Measurements from ENCODE around the gene MAST3. TPM values are rescaled to one million over a fixed set of nuclear protein-coding genes. Genes with fewer than 3 reads are reported as not detected.
A peak's percentile ranks its signal among the peaks of the same experiment; 100 is the strongest.

The MAST3 gene
- total and polyA plus RNA-seq, 2 of the 8 experiments (the other 6 are each of a cell fraction or from before 2014, with no cell fraction given) = 3.4 to 9.0 TPM

GRCh38 chr19:18117692-18118378 is 20.3 kb downstream of the MAST3 start (continued):
- no peak for TF ChIP-seq JUN (IDR thresholded peaks at IDR 0.05; ENCODE audit: low read depth, low read length)
- TF ChIP-seq ASH2L (IDR thresholded peaks at IDR 0.05; ENCODE audit: low read length) = peak; percentile 64
- peak; percentile 83; the same call in 1 of the 2 replicates for TF ChIP-seq EGR1 (IDR thresholded peaks at IDR 0.05; ENCODE audit: borderline replicate concordance, low read depth, low read length)
- no peak; the same call in 1 of the 2 replicates for TF ChIP-seq RBBP5 (IDR thresholded peaks at IDR 0.05; ENCODE audit: borderline replicate concordance, low read depth, low read length)
- TF ChIP-seq ATF2 (IDR thresholded peaks at IDR 0.05; ENCODE audit: low read length) = no peak
- TF ChIP-seq CHD7 (IDR thresholded peaks at IDR 0.05; ENCODE audit: insufficient replicate concordance, low read length) = no peak
- 0 out of 2 replicates have a peak, but pooled peaks have one; percentile 21 for TF ChIP-seq CREB1 (IDR thresholded peaks at IDR 0.05)
- TF ChIP-seq MAX (IDR thresholded peaks at IDR 0.05) = peak; percentile 31
- no peak for TF ChIP-seq CBX8 (IDR thresholded peaks at IDR 0.05; ENCODE audit: borderline replicate concordance, low read depth, low read length)

All from H1 (cell line).